HG03039 (cell line): ENCODE measurements around the gene ZNF689.
"Not testable (repeated sequence)": the region's sequence is repeated elsewhere in the genome, so short reads cannot be mapped to it uniquely, and the experiment has no call there.

Experiments
- ATAC-seq: cut with Tn5 transposase; IDR thresholded peaks from one replicate; pipeline ENCODE4 v1.9.1; 2021; ENCODE audit warnings: mild to moderate bottlenecking, moderate library complexity; ENCODE audit not compliant: unreplicated experiment

Gene ZNF689

DNA sequence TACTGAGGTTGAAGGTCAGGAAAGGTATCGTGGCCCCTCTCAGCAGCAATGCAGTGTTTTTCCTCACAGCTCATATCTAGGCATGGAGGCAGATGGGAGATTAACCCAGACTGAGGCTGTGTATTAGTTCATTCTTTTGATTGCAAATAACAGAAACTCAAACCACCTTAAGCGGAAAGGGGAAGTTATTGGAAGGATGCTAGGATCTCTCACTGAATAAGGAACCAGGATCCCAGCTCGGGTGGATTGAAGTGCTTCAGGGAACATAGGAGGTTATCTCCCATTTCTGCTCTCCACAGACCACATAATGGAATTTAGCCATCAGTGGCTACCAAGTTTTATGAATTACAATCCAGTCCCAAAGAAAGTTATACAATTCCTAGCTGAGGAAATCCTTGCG is 8.2 kb downstream of the ZNF689 start:
- ATAC-seq: no peak

DNA sequence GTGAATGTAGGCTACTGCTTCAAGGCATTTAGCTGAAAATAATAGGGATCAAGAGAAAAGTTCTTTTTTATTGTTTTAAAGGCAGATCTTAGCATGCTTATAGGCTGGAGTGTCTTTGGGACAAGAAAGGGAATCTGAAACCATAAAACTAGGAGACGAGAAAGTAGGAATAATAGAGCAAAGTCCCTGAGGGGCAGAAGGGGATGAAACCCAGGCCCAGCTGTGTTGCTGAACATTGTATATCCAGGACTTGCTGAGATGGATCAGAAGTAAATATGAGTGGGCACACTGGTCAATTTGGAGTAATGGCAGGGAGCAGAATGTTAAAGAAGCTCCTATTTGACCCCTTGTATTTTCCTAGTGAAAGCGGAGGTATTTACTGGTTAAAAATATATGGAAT is 9.3 kb downstream of the ZNF689 start:
- no peak for ATAC-seq

DNA sequence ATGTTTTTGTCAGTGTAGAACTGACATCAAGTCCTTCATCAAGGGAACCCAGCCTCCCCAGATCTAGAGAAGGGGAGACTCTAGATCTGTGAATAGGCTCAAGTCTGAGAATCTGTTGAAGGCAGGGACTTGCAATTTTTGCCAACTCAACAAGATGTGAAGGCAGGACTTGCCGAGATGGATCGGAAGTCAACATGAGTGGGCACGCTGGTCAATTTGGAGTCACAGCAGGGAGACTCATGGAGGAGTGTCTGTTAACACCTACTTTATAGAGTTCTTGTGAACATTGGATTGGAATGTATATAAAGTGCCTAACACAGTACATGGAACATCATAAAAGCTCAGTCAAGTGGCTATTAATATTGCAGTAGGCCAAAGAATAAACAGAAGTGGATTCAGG is 10.0 kb downstream of the ZNF689 start:
- no peak for ATAC-seq

DNA sequence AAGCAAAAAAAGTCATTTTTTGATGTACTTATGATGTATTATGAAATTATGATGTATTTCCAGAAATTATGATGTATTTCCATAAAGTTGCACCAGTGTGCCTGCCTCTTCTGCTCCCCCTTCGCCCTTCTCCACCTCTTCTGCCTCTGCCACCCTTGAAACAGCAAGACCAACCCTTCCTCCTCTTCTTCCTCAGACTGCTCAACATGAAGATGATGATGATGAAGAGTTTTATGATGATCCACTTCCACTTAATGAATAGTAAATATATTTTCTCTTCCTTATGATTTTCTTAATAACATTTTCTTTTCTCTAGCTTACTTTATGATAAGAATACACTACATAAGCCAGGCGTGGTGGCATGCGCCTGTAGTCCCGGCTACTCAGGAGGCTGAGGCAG is 17.3 kb downstream of the ZNF689 start:
- no peak for ATAC-seq

DNA sequence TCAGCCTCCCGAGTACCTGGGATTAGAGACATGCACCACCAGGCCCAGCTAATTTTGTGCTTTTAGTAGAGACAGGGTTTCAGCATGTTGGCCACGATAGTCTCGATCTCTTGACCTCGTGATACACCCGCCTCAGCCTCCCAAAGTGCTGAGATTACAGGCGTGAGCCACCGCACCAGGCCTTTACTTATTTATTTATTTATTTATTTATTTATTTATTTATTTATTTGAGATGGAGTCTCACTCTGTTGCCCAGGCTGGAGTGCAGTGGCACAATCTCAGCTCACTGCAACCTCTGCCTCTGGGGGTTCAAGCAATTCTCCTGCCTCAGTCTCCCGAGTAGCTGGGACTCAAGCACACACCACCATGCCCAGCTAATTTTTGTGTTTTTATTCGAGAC is 19.3 kb downstream of the ZNF689 start:
- not testable (repeated sequence) for ATAC-seq

DNA sequence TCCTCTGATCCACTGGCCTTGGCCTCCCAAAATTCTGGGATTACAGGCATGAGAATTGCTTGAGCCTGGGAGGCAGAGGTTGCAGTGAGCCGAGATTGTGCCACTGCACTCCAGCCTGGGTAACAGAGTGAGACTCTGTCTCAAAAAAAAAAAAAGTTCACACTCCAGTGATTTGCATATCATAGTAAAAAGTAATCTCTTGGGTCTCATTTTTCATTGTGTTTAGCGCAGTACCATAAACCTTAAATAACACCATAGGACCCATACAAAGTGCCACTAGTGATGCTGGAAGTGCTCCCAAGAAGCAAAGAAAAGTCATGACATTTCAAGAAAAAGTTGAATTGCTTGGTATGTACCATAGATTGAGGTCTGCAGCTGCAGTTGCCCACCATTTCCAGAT is 20.6 kb downstream of the ZNF689 start:
- ATAC-seq: not testable (repeated sequence)

DNA sequence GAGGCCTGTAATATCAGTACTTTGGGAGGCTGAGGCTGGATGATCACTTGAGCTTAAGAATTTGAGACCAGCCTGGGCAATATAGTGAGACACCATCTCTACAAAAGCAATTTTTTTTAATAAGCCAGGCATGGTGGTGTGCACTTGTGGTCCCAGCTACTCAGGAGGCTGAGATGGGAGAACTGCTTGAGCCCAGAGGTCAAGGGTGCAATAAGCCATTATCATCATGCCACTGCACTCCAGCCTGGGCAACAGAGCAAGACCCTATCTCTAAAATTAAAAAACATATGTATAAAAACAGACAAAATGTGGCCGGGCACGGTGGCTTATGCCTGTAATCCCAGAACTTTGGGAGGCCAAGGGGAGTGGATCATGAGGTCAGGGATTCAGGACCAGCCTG is 21.5 kb downstream of the ZNF689 start:
- ATAC-seq: no peak

DNA sequence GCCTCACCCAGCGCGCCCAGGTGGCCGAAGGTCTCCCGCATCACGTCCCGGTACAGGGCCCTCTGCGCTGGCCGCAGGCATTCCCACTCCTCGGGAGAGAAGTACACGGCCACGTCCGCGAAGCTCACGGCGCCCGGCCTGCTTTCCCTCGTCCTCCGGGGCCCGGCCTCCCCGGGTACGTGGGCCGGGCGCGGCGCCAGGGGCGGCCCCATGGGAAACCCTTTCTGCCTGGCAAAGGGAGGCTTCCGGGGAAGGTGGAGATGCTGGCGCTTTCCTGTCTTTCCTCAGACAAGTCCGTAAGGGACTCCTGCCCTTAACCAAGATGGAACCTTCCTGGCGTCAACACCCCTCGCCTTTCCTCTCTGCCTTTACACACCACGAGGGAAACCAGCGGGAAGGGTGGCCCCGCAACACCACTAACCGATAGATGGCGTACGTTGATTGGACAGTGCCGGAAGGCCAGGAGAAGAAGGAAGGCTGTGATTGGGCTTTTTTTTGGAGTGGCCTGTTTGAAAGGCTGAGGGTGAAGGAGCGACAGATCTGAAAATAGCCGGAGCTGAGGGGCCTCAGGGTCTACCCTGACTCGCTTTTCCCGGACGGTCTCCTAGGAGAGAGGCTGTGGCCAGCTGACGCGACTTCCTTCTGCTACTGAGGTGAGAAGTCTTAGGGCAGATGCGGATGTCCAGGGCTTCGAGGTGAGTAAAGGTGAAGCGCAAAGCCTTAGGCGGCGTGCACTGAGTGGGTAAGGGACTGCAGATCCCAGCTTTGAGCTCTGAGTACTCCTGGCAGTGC is 24.6 kb downstream of the ZNF689 start, which contains the start of gene ZNF785:
Gene ZNF785 (minus strand): TSS at position 298 of the 792 bp plus-strand sequence. CDS start 86 bp downstream, at position 212.
- ATAC-seq: peak; percentile 86

DNA sequence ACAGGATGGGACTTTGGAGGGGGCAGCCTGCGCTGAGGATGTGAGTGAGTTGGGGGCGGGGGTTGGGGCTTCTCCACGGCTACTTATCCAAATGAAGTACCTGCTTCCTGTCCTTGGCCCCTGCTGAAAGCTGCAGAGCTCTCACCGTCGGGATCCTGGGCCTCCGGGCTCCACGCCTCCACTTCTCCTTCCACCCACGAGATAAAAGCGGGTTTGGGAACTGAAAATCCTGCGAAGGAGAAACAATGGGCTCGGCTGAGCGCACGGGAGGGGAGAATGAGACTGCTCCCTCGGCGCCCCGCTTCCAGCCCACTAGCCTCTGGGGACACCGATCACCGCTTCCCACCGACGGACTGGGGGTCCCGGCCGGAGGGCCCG is 25.2 kb downstream of the ZNF689 start:
- ATAC-seq: peak; percentile 25

DNA sequence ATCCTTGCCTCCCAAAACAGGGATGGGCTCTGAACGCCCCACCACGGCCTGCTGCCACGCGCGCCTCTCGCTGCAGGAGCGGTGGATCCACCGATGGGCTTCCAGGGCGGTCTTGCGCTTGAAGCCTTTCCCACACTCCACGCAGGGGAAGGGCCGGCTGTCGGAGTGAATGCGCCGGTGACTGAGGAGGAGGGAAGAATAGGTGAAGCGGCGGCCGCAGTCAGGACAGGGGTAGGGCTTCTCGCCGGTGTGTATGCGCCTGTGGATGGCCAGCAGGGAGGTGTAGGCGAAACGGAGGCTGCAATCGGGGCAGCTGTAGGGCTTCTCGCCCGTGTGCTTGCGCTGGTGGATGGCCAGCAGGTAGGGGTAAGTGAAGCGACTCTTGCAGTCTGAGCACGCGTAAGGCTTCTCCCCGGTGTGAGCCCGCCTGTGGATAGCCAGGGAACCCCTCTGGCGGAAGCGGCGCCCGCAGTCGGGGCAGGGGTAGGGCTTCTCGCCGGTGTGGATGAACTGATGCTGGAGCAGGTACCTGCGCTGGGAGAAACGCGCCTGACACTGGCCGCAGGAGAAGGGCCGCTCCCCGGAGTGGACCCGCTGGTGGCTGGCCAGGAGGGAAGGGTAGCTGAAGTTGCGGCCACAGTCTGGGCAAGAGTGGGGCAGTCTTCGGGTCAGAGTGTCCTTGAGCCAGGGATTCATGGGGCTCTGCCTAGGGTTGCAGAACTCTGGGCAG is 27.4 kb downstream of the ZNF689 start:
- ATAC-seq: no peak

DNA sequence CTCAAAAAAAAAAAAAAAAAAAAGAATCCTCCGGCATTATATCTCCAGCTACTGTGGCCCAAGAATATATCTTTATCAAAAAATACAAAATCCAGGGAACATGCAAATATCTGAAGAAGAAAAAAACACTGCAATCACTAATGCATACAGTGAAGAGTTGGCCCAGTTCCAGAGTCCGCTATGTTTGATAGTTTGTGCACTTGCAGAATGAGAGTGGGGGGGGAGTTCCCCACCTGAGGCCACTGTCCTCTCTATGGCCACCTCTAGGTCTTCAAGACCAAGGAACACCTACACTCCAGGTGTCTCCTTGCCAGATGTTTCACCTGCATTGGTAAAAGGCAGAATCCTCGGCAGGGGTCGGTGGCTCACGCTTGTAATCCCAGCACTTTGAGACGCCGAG is 28.7 kb downstream of the ZNF689 start:
- ATAC-seq: no peak

DNA sequence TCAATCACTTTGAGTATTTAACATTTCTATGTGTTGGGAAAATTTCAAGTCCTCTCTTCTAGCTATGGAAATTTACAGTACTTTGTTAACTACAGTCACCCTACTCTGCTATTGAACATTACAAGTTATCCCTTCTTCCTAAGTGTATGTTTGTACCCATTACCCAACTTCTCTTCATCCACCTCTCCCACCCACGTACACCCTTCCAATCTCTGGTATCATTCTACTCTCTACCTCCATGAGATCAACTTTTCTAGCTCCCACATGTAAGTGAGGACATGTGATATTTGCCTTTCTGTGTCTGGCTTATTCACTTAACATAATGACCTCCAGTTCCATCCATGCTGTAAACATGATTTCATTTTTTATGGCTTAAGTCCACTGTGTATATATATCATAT is 35.5 kb downstream of the ZNF689 start:
- ATAC-seq: no peak

DNA sequence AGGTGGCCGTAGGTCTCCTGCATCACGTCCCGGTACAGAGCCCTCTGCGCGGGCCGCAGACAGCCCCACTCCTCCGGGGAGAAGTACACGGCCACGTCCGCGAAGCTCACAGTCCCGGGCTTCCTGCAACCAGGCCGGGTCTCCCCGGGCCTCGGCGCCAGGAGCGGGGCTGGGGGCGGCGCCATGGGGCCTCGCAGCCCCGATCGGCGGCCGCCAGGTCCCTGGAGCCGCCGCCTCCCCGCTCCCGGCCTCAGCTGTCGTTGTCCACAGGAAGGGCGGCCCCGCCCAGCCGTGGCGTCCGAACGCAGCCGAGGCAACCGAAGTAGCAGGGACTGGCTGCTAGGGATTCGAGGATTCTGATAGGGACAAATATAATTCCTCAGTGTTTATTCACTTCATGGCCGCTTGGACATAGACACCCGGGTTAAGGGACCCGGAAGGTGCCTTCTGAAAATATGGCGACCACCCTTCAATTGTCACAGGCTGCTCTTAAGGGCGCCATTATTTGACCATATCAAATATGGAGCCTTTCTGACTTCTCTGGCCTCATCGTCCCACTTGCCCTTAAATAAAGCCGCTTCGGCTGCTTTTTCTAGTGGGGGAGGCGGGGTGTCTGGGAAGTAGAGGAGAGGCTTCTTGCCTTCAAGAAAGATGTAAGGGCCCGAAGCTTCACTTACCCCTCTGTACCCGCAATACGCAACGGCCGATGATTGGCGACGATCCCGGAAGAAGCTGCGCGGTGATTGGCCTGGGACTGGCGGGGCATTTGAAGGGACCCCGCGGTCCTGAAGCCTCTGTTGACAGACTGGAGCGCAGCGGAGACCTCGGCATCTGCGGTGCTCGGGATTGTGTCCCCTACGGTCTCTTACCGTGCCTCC is 38.5 kb downstream of the ZNF689 start, which contains the start of gene ZNF688:
Gene ZNF688 (minus strand): TSS at position 270 of the 878 bp plus-strand sequence. CDS start 85 bp downstream, at position 185.
- ATAC-seq: peak; percentile 49

DNA sequence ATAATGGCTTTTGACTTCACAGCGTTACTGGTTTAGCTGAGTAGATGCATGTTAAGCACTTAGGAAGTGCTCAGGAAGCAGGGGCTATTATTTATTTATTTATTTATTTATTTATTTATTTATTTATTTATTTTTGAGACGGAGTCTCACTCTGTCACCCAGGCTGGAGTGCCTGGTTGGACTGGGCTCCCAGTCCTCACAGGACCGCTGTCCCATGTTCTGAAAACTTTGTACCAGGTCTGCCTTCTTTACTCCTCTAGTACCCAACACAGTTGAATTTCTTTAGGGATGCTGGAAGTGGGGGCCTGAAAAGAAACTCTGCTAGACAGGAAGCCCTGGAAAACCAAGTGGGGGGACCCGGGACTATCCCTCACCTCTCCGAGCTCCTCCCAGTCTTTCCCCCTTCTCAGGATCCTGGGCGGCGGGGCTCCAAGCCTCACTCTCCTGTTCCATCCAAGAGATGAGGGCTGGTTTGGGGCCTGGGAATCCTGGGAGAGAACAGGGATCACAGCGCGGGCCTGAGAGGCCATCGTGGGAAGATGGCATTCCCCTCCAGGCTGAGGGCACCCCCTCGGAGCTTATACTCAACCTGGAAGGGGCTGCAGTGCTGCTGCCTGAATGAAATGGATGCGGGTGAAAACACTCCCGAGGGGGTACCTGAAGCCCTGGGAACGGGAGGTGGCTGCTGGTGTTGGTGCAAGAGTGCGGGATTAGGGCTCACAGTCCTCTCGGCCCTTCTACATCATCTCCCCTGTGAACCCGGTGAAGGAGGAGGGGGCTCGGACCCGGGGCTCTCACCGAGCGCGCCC is 39.3 kb downstream of the ZNF689 start:
- peak; percentile 3 for ATAC-seq

DNA sequence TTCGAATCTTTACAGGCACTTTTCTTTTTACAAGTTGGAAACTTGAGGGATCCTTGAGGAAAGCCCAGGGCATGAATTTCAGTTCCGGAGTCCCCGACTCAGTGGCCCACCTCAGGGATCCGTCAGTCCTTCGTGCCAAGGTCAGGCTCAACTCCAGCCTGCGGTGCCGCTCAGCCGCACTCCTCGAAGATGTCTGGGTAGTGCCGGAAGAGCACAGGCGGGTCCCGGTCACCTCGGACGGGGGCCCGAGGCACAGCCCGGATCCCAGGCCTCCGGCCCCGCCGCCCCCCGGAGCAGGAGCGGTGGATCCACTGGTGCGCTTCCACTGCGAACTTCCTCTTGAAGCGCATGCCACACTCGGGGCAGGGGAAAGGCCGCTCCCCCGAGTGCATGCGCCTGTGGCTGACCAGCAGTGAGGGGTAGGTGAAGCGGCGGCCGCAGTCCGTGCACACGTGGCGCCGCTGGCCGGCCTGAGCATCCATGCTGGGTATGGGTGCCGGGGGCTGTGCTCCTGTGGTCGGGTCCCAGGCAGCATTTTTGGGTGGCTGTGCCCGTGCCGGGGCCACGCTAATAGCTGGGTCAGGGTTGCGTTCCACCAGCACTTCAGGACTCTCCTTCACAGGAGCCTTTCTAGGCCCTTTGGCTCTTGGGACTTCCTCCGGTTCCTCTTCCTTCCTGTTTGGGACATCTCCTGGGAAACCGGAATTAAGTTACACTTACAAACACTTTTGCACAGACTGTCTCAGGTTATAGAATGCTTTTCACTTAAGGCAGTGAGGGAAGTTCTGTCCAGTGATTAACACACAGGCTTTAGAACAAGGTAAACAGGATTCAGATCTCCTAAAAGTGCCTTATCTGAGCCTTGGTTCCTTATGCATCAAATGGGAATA is 40.2 kb downstream of the ZNF689 start:
- ATAC-seq: no peak

DNA sequence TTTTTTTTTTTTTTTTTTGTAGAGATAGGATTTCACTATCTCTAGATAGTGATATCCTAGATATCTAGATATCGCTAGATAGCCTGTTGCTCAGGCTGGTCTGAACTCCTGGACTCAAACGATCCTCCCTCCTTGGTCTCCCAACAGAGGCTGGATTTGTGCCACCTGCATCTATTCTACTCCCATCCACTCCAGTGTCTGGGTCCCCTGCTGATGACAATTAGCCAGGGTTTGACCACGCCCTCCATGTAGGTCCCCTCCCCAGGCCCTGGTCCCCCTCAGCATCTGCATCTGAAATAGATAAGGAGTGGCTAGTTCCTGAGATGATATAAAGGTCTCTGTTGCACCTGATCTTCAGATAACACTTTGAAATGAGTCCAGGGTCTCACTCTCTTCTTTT is 40.9 kb downstream of the ZNF689 start:
- no peak for ATAC-seq

DNA sequence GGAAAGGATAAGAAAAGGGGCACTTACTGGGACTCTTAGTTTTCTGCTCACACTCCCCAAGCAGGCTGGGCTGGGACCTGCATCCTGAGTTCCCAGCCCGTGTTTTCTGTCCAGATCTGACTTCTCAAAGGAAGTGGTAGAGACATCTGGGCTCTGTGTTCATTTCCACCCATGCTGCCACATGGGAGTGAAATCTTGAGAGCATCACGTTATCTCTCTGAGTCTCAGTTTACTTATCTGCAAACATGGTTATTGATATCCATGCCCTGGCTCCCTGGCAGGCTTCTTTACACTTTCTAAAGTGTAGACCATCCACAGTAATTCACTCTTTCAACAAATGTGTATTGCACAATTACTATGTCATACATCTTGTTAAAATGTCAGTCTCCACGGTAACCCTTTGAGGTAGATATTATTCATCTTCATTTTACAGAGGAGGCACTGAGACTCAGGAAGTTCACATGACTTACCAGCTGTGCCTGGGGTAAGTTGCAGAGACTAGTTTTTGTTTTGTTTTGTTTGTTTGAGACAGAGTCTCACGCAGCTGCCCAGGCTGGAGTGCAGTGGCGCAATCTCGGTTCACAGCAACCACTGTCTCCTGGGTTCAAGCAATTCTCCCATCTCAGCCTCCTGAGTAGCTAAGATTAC is 42.1 kb downstream of the ZNF689 start:
- ATAC-seq: no peak

DNA sequence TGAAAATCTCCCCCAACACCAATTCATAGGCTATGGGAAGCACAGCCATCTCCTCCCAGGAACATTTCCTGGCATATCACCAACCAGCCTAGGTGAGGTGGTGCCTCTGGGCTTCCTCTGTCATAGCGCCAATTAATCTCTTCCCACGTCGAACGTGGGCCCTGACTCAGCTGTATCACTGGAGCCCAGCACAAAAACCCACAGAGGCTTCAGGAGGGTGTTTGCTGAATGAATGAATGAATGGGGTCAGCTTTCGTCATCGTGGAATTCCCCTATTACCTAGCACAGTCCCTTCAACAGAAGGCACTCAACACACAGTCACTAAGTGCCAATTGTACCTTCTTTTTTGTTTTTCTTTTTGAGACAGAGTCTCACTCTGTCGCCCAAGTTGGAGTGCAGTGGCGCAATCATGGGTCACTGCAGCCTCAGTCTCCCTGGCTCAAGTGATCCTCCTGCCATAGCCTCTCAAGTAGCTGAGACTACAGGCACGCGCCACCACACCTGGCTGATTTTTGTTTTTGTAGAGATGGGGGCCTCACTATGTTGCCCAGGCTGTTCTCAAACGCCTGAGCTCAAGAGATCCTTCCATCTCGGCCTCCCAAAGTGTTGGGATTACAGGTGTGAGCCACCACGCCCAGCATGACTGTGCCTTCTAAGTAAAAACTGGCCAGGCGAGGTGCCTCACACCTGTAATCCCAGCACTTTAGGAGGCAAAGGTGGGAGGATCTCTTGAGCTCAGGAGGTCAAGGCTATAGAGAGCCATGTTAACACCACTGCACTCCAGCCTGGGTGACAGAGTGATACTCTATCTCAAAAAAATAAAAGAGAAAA is 42.8 kb downstream of the ZNF689 start:
- ATAC-seq: no peak
